H7 (cell line): Measurements from ENCODE around the gene ACAP3. TPM values are rescaled to one million over a fixed set of nuclear protein-coding genes. Genes with fewer than 3 reads are reported as not detected.

ENCODE experiments used
- DNase-seq: peaks from one replicate; pipeline ENCODE4 v3.0.0; 2012
- H3K27me3 ChIP-seq: 2 replicates; pipeline ENCODE4 v1.6.0; 2011; ENCODE audit warnings: mild to moderate bottlenecking, low read length; ENCODE audit not compliant: control insufficient read depth, insufficient read depth
- H3K36me3 ChIP-seq: replicated peaks from 2 replicates; pipeline ENCODE4 v1.5.1; 2011; ENCODE audit warnings: low read length; ENCODE audit not compliant: control insufficient read depth, insufficient read depth
- H3K4me3 ChIP-seq: 2 replicates; pipeline ENCODE4 v1.5.1; 2011; ENCODE audit warnings: low read depth, mild to moderate bottlenecking, control low read depth, low read length, moderate library complexity; ENCODE audit not compliant: insufficient read depth
- total RNA-seq: library from RNA; depleted of rRNA; stranded (reverse); fragments of >200 nt; shearing (Covaris generic); gene quantifications from 2 replicates; pipeline ENCODE4 v1.2.3, GENCODE V29; 2014

The ACAP3 gene
- total RNA-seq, 1 experiment from 2014 or later: 55.9 TPM

GRCh38 chr1:1328254-1328653, 20.5 kb upstream of the ACAP3 start:
- Histone ChIP-seq H3K4me3 (no peak overlapping the region), H3K27me3 (no peaks in the 10 kb centered on the region), H3K36me3 (no peaks in the 10 kb centered on the region)
- peak; percentile 61 for DNase-seq

GRCh38 chr1:1327291-1327690, 19.6 kb upstream of the ACAP3 start:
- H3K36me3 ChIP-seq: no peaks in the 10 kb centered on the region; the same call in 1 of the 2 replicates
- H3K27me3 ChIP-seq: no peaks in the 10 kb centered on the region
- no peak for DNase-seq
- H3K4me3 ChIP-seq: no peak overlapping the region

- no peak for DNase-seq
- H3K36me3 ChIP-seq: no peaks in the 10 kb centered on the region; the same call in 1 of the 2 replicates
- H3K27me3 ChIP-seq: no peaks in the 10 kb centered on the region
- H3K4me3 ChIP-seq: no peak overlapping the region
Observed at GRCh38 chr1:1326075-1326605, 18.4 kb upstream of the ACAP3 start.

DNA sequence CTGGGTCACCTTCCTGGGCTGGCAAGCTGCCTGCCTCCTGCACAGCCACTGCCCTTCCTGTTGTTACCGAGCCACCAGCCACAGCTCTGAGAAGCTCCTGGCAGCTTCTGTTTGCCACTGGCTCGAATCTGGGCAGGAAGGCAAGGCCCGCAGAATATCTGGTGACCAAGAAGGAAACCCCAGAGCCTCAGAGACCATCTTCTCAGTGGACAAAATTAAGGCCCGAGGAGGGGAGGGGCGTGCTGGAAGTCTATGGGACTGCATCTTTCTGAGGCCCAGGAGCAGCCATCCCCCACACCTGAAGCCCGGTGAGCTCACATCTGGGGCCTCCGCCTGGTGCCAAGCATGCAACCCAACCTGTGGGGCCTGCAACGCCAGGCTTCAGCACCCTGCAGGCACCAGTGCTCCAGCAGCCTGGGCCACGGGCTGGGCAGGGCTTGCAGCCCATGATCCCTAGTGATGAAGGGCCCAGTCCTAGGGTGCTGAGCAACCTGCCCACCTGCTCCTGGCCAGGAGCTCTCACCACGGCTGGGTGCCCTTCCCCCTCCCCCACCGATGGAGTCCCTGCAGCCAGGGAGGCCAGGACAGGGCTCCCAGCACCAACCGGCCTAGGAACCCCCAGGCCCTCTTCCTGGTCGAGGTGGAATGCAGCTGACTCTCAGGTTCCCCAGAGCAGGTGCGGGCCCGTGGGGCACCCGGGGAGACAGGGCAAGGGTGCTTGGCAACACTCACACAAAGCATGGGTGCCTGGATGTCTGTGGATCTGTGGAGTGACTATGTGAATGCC, 17.8 kb upstream of the ACAP3 start:
- DNase-seq: peak; percentile 72
- no peaks in the 10 kb centered on the region for H3K27me3 ChIP-seq
- H3K4me3 ChIP-seq: peak overlapping the region; percentile 99
- H3K36me3 ChIP-seq: peaks cover under 1% of the 10 kb centered on the region; the same call in 1 of the 2 replicates

GRCh38 chr1:1324524-1325287, 17.0 kb upstream of the ACAP3 start, which contains the start of the genes CPTP and INTS11:
CPTP (plus strand) TSS chr1:1324802; CDS start chr1:1326911, 2,109 bp downstream.
INTS11 (minus strand) TSS chr1:1324660; CDS start chr1:1324608, 52 bp downstream.
- Histone ChIP-seq H3K27me3 (no peaks in the 10 kb centered on the region), H3K4me3 (peak within 1 kb of the TSS; percentile 99), H3K36me3 (peaks cover 2% of the 10 kb centered on the region)
- peak; percentile 100 for DNase-seq

- Histone ChIP-seq H3K36me3 (peaks cover 6% of the 10 kb centered on the region), H3K4me3 (peak overlapping the region; percentile 99), H3K27me3 (no peaks in the 10 kb centered on the region)
- no peak for DNase-seq
Observed at GRCh38 chr1:1324084-1324523, 16.4 kb upstream of the ACAP3 start.

DNA sequence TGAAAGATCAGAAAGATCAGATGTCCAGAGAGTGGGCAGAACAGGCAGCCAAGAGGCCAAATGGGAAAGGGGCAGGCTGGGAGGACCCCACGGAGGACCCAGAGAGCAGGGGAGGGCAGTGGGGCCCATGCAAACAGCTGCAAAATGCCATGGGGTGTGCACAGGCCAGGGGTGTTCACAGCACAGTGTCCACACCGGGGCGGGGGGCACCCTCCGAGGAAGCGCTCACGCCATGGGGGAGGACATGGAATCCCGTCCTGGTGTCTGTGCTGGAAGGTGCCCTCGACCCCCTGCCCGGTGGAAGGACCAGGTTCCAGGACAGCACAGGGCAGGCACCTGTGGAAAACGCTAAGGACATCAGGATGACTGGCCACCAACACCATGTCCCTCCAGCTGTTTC, 15.2 kb upstream of the ACAP3 start:
- Histone ChIP-seq H3K36me3 (peaks cover 8% of the 10 kb centered on the region), H3K27me3 (no peaks in the 10 kb centered on the region), H3K4me3 (no peak overlapping the region)
- DNase-seq: no peak

- peaks cover 9% of the 10 kb centered on the region for H3K36me3 ChIP-seq
Observed at GRCh38 chr1:1322418-1322817, 14.7 kb upstream of the ACAP3 start.

GRCh38 chr1:1321477-1321876, 13.7 kb upstream of the ACAP3 start:
- peaks cover 10% of the 10 kb centered on the region for H3K36me3 ChIP-seq
- H3K4me3 ChIP-seq: no peak overlapping the region
- no peaks in the 10 kb centered on the region for H3K27me3 ChIP-seq
- no peak for DNase-seq

More at GRCh38 chr1:1322418-1322817, 14.7 kb upstream of the ACAP3 start:
- peak; percentile 66 for DNase-seq
- no peaks in the 10 kb centered on the region for H3K27me3 ChIP-seq
- H3K4me3 ChIP-seq: no peak overlapping the region

GRCh38 chr1:1320666-1321448, 13.1 kb upstream of the ACAP3 start:
- Histone ChIP-seq H3K36me3 (peaks cover 10% of the 10 kb centered on the region), H3K27me3 (no peaks in the 10 kb centered on the region), H3K4me3 (no peak overlapping the region)
- DNase-seq: no peak

DNA sequence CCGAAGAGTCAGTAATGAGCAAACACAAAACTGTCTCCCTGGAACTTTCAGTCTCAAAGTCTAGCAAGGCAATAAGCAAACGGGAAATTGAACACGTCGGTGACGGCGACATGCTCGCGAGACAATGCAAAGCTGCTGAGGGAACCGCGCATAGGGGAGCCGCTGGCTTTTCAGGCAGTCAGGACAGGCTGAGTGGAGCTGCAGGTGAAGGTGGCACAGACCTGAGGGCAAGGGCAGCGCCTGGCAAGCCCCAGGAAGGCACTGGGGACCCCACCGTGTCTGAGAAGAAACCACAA, 11.9 kb upstream of the ACAP3 start:
- DNase-seq: no peak
- Histone ChIP-seq H3K36me3 (peaks cover 11% of the 10 kb centered on the region), H3K27me3 (no peaks in the 10 kb centered on the region), H3K4me3 (no peak overlapping the region)

DNA sequence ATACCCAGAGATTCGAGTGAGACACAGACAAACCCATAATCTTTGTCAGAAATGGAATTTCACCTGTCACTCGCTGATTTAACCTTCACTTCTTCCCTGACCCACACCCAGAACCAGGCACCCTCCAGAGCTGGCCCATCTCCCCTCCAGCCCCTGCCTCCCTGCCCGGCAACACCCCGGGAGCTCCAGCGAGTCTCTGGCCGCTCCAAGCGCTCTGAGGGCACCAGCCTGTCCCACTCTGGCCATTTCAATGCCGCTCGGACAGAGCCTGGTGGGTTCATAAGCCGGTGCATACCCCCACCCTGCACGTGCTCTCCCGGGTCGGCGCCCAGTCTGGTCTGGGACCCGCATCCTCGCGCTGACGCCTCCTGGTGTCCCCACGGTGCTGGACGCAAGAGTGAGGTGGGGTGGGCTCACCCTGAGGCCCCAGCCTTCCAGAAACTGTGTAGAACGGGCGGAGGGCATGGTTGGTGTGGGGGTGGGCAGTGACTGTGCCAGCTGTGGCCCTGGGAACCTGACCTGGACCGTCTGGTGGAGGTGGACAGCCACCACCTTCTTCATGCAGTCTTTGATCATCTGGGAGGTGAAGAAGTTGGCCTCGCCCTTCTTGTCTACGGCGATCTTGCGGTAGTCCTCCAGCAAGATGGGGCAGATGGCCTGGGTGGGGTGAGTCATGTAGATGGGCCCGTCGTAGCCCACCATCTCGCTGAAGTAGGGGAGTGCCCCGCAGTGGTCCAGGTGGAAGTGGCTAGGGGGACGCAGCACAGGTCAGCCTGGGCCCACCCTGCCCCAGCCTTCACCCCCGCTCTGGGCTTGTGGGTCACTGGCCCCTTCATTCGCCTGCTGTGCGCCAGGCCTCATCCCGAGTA, 11.3 kb upstream of the ACAP3 start:
- DNase-seq: no peak
- H3K4me3 ChIP-seq: no peak overlapping the region

DNA sequence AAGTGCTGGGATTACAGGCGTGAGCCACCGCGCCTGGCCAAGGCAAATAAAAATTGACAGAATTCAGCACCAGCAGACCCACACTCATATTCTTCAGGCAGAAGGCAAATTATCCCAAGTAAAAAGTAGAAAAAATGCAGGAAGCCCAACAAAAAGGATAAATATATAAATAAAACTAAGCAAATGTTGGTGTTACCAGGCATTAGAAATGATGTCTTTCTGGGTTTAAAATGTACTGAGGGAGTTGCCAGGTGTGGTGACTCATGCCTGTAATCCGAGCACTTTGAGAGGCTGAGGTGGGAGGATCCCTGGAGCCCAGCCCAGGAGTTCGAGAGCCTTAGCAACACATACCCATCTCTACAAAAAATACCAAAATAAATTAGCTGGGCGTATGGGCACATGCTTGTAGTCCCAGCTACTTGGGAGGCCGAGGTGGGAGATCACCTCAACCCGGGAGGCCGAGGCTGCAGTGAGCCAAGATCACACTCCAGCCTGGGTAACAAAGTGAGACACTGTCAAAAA, 10.5 kb upstream of the ACAP3 start:
- no peak overlapping the region for H3K4me3 ChIP-seq
- no peak for DNase-seq
- peaks cover 16% of the 10 kb centered on the region for H3K36me3 ChIP-seq
- no peaks in the 10 kb centered on the region for H3K27me3 ChIP-seq

More for the DNA sequence above, 11.3 kb upstream of the ACAP3 start:
- H3K36me3 ChIP-seq: peaks cover 11% of the 10 kb centered on the region
- H3K27me3 ChIP-seq: no peaks in the 10 kb centered on the region
